Lower leg skin (tissue), 3 donors: Measurements from ENCODE around the gene ASXL2.

Source experiments
- CTCF ChIP-seq, 3 donors: fragments of 450-650 bp; IDR thresholded peaks; one replicate each; pipeline ENCODE4 v1.5.1; 2016; ENCODE audit warnings: antibody characterized with exemption in 3 of 3, mild to moderate bottlenecking in 3 of 3, moderate library complexity in 2 of 3
- POLR2A ChIP-seq, 2 donors: fragments of 450-650 bp; IDR thresholded peaks; one replicate each; pipeline ENCODE4 v1.6.1; 2016 to 2017; ENCODE audit warnings: antibody characterized with exemption in 2 of 2, mild to moderate bottlenecking in 1 of 2, moderate library complexity in 1 of 2

- TF ChIP-seq CTCF (IDR thresholded peaks at IDR 0.05) (no peak), POLR2A (IDR thresholded peaks at IDR 0.05) (no peak)
Observed at GRCh38 chr2:25894135-25894830, 16.0 kb upstream of the ASXL2 start.
